IPS DF 6.9 (cell line): ENCODE measurements around the gene MED16.

Source experiments
- DNase-seq: peaks from one replicate; pipeline ENCODE4 v3.0.0-alpha.2; 2013; ENCODE audit warnings: low read depth, low spot score
- H3K27ac ChIP-seq: one replicate; pipeline ENCODE4 v1.5.1; 2013; ENCODE audit warnings: low read length, control low read depth
- H3K27me3 ChIP-seq: 2 replicates; pipeline ENCODE4 v1.6.1; 2013; ENCODE audit warnings: mild to moderate bottlenecking, low read length; ENCODE audit not compliant: control insufficient read depth, insufficient read depth
- H3K36me3 ChIP-seq: 2 replicates; pipeline ENCODE4 v1.6.1; 2013; ENCODE audit warnings: low read length; ENCODE audit not compliant: control insufficient read depth, insufficient read depth
- H3K4me1 ChIP-seq: 2 replicates; pipeline ENCODE4 v1.6.1; 2013; ENCODE audit warnings: low read length; ENCODE audit not compliant: control insufficient read depth, insufficient read depth
- H3K4me3 ChIP-seq: 2 replicates; pipeline ENCODE4 v1.5.1; 2013; ENCODE audit warnings: mild to moderate bottlenecking, low read length
- H3K9me3 ChIP-seq: 2 replicates; pipeline ENCODE4 v1.6.1; 2013; ENCODE audit warnings: low read length, inconsistent platforms; ENCODE audit not compliant: control insufficient read depth, insufficient read depth
- WGBS: extraction: QIAGEN DNeasy Blood & Tissue Kit; methylation state at CpG from one replicate; pipeline ENCODE4 v1.1.7; 2013; ENCODE audit warnings: mixed read lengths, missing lambda C conversion rate; ENCODE audit not compliant: insufficient read length, insufficient coverage; 5-methylcytosine and 5-hydroxymethylcytosine counted together

MED16 gene

DNA sequence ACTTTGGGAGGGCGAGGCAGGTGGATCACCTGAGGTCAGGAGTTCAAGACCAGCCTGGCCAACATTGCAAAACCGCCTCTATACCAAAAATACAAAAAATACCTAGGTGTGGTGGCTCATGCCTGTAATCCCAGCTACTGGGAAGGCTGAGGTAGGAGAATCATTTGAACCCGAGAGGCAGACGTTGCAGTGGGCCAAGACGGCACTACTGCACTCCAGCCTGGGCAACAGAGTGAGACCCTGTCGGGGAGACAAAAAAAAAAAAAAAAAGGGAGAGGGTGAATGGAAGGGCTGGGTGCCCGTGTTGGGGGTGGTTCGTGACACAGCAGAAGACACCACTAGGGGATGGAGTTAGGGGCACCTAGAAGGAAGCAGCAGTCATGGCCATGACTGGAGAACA, 22.7 kb downstream of the MED16 start:
- Histone ChIP-seq H3K4me1 (peaks cover 14% of the 10 kb centered on the region), H3K9me3 (no peaks in the 10 kb centered on the region), H3K27ac (no peak overlapping the region), H3K36me3 (peaks cover 21% of the 10 kb centered on the region; the same call in 1 of the 2 replicates), H3K4me3 (no peak overlapping the region), H3K27me3 (no peaks in the 10 kb centered on the region)
- DNase-seq, result no peak
- WGBS, result no CpG with 5 or more reads among the region's 8 CpGs

DNA sequence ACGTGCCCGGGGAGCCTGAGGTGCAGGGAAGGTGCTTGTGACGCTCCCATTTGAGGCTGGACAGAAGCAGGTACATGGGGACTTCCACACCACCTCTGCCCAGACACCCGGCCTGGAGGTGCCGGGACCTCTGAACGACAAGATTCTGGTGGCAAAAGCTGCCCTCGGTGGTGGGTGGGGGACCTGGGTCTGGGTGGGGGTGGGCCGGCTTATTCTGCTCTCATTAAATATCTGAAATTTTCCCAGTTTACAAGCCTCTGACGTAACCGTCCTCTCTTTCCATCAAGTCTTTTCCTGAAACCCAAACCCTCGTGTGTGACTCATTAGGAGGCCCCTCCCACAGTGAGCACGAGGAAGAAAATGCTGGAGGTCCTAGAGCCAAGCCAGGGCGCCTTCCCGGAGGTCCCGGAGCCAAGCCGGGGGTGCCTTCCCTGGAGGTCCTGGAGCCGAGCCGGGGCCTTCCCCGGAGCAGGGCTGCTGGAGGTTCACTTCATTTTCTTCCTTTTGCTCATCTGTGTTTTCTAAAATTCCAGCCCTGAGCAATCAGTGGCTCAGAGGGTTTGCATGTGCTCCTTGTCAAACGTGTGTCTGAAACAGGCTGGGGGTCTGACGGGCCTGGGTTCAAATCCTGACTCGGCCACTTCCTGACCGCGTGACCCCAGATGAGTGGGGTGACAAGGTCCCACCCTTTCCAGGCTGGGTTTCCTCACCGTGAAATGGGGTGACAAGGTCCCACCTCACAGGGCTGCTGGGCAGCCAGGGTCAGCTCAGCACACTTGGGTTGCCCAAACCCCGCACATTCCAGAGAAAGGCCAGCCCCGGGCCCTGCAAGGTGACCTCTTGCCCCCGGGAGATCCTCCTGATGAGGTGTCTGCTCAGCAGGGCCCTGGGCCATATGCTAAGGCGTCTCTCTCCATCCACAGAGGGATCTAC, 23.5 kb downstream of the MED16 start:
- Histone ChIP-seq H3K27me3 (no peaks in the 10 kb centered on the region), H3K4me3 (no peak overlapping the region), H3K9me3 (no peaks in the 10 kb centered on the region), H3K27ac (no peak overlapping the region), H3K4me1 (peaks cover 14% of the 10 kb centered on the region), H3K36me3 (peaks cover 18% of the 10 kb centered on the region; the same call in 1 of the 2 replicates)
- WGBS, result no CpG with 5 or more reads among the region's 29 CpGs
- DNase-seq, result no peak

DNA sequence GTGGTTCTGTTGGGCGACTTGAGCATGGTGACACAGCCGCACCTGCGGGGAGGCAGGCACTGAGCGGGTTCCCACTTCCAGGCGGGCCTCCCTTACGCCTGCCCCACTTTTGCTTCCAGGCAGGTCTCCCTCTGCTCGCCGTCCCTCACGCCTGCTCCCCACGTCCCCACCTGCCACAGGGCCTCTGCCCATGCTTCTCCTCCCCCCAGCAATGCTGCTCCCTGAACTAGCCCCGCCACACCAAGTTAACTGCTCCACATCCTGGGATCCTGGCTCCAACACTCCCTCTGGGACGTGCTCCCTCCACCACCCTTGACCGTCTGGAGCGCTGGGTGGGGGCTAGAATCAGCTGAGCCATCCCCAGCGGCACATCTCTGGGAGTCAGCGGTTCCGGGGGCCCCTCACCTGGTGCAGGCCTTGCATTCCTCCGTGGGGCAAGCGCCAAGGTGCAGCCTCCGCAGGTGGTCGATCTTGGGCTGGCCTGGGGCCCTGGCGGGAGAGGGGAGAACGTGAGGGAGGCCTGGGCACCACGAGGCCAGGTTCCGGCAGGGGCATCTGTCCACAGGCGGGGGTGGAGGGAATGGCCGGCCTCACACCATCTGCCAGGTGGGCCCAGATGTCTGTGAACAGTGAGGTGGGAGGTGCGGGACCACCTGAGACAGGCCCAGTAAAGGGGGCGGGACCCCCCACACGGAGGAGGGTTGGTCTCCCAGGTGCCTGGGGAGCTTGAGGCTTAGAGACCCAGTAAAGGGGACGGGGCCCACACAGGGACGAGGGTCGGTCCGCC, 24.3 kb downstream of the MED16 start:
- H3K27ac ChIP-seq, result no peak overlapping the region
- H3K9me3 ChIP-seq, result no peaks in the 10 kb centered on the region
- peaks cover 14% of the 10 kb centered on the region for H3K4me1 ChIP-seq
- peaks cover 18% of the 10 kb centered on the region; the same call in 1 of the 2 replicates for H3K36me3 ChIP-seq
- DNase-seq, result no peak
- no CpG with 5 or more reads among the region's 34 CpGs for WGBS
- H3K4me3 ChIP-seq, result no peak overlapping the region
- no peaks in the 10 kb centered on the region for H3K27me3 ChIP-seq

DNA sequence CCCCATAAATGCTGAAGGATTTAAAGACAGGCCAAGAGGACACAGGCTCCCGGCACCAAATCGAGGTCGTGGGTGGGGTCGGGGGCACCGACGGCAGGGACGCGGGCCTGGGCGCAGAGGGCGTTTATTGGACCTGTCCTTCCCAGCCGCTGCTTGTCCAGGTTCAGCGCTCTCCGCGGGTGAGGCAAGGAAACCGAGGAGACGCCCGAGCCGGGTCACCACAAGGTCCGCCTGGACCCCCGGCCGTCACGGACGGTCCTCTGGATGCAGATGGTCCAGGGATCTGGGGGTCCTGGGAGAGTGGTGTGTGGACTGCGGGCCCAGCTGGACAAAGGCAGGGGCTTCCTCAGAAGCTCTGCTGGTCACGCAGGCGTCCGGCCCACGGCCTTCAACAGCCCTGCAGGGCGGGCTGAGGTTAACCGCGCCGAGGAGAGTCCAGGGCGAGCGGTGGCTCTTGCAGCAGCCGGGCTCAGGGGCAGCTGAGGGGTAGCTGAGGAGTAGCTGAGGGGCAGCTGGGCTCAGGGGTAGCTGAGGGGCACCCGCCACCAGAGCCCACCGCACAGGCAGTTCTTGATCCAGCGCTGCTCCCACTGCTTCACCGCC, 25.0 kb downstream of the MED16 start:
- Histone ChIP-seq H3K27me3 (no peaks in the 10 kb centered on the region), H3K36me3 (peaks cover 15% of the 10 kb centered on the region; the same call in 1 of the 2 replicates), H3K27ac (no peak overlapping the region), H3K4me1 (peaks cover 10% of the 10 kb centered on the region), H3K4me3 (no peak overlapping the region), H3K9me3 (no peaks in the 10 kb centered on the region)
- WGBS, result no CpG with 5 or more reads among the region's 39 CpGs
- no peak for DNase-seq

DNA sequence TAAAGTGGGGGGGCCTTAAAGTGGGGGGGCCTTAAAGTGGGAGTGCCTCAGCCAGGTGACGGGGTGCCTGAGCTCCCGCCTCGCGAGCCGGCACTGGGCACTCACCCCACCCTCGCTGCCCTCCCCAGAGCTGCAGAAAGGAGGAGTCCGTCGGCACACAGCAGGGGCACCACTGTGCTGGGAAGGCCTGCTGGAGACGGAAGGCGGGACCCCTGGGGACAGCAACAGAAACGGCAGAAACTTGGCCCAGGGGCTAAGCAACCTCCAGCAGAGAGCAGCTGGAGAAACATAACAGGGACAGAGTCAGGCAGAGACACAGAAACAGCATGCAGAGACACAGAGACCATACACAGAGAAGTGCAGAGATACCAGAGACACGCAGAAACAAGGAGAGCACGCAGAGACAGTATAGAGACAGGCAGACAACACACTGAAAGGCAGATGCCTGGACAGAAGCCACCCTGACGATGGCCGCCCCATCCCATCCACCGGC, 25.6 kb downstream of the MED16 start:
- no peak overlapping the region for H3K27ac ChIP-seq
- H3K4me1 ChIP-seq, result peaks cover 10% of the 10 kb centered on the region
- no CpG with 5 or more reads among the region's 16 CpGs for WGBS
- H3K9me3 ChIP-seq, result no peaks in the 10 kb centered on the region
- H3K27me3 ChIP-seq, result no peaks in the 10 kb centered on the region
- no peak overlapping the region for H3K4me3 ChIP-seq
- DNase-seq, result no peak
- peaks cover 15% of the 10 kb centered on the region; the same call in 1 of the 2 replicates for H3K36me3 ChIP-seq

DNA sequence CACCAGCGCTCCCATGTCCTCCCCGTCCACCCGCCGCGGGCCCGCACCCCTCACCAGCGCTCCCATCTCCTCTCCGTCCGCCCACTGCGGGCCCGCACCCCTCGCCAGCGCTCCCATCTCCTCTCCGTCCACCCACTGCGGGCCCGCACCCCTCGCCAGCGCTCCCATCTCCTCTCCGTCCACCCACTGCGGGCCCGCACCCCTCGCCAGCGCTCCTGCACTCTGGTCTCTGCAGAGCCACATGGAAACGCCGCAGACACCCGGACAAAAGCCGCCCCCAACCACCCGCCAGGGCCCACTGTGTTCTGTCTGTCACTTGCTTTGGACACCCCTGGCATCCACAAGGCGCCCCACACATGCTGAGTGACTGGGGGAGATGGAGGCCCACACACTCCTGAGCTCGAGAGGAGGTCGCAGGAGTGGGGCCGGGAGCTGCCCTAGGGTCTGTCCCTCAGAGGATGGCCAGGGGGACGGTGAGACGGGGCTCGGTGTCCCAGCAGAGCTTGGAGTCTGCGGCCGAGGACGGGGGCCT, 26.2 kb downstream of the MED16 start:
- Histone ChIP-seq H3K27ac (no peak overlapping the region), H3K9me3 (no peaks in the 10 kb centered on the region), H3K4me3 (no peak overlapping the region), H3K4me1 (peaks cover 6% of the 10 kb centered on the region), H3K27me3 (no peaks in the 10 kb centered on the region), H3K36me3 (peaks cover 15% of the 10 kb centered on the region; the same call in 1 of the 2 replicates)
- WGBS, result no CpG with 5 or more reads among the region's 38 CpGs
- no peak for DNase-seq

DNA sequence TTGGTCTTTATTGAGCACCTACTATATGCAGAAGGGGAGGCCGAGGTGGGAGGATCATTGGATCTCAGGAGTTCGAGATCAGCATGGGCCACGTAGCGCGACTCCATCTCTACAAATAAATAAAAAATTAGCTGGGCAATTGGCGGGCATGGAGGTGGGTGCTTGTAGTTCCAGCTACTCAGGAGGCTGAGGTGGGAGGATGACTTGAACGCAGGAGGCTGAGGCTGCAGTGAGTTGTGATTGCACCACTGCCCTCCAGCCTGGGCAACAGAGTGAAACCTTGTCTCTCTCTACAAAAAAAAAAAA, 29.7 kb downstream of the MED16 start:
- Histone ChIP-seq H3K36me3 (peaks cover 5% of the 10 kb centered on the region; the same call in 1 of the 2 replicates), H3K4me1 (peaks cover 9% of the 10 kb centered on the region), H3K9me3 (no peaks in the 10 kb centered on the region), H3K27me3 (no peaks in the 10 kb centered on the region; the same call in 1 of the 2 replicates), H3K27ac (no peak overlapping the region), H3K4me3 (no peak overlapping the region; the same call in 1 of the 2 replicates)
- WGBS, result no CpG with 5 or more reads among the region's 7 CpGs
- no peak for DNase-seq

DNA sequence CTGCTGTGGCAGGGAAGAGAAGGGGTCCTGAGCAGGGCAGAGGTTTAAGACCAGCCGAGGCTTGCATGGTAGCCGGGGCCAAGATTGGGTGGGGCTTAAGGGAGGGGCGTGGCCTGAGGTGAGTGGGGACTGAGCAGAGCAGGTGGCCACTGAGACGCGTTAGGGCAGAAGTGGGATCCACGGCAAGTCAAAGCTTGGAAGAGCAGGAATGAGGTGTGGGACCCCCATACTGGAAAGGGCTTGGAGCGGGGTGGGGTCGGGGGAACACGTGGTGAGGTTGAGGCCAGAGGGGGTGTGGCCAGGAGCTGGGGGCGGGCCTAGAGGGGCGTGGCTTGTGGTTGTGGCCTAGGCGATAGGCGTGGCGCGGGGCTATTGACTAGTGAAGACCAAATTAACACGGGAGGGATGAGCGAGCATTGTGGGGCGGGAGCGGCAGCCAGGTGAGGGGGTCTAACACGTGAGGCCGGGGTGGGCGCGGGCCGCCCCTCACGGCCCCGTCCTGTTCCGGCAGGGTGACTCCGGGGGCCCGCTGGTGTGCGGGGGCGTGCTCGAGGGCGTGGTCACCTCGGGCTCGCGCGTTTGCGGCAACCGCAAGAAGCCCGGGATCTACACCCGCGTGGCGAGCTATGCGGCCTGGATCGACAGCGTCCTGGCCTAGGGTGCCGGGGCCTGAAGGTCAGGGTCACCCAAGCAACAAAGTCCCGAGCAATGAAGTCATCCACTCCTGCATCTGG, 30.2 kb downstream of the MED16 start:
- no peaks in the 10 kb centered on the region; the same call in 1 of the 2 replicates for H3K27me3 ChIP-seq
- H3K9me3 ChIP-seq, result no peaks in the 10 kb centered on the region
- H3K36me3 ChIP-seq, result no peaks in the 10 kb centered on the region
- H3K4me1 ChIP-seq, result peaks cover 9% of the 10 kb centered on the region
- peak overlapping the region; percentile 37; the same call in 1 of the 2 replicates for H3K4me3 ChIP-seq
- no peak overlapping the region for H3K27ac ChIP-seq
- no CpG with 5 or more reads among the region's 48 CpGs for WGBS
- peak; percentile 52 for DNase-seq

DNA sequence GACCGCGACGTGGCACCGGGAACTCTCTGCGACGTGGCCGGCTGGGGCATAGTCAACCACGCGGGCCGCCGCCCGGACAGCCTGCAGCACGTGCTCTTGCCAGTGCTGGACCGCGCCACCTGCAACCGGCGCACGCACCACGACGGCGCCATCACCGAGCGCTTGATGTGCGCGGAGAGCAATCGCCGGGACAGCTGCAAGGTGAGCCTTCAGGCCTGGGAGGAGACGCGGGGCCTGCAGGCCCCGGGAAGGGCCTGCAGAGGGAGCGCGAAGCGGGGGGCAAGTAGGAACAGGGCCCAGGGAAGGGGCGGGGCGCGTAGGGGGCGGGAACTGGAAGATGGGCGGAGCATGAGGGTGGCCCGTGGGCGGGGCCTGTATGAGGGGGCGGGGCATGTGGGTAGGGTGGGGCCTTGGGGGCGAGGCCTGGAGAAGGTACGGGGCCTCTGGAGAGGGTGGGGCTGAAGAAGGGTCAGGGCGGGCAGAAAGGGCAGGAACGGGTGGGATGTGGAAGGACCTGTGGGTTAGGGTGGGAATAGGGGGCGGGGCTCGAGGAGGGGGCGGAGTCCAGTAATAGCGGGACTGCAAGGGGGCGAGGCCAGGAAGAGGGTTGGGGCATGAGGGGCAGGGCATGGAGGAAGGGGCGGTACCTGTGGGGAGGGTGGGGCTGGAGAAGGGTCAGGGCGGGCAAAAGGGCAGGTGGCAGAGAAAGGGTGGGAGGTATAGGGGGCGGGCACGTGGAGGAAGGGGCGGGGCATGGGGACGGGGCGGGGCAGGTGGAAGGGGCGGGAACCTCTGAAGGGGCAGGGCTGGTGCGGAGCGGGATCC, 31.0 kb downstream of the MED16 start:
- no CpG with 5 or more reads among the region's 60 CpGs for WGBS
- Histone ChIP-seq H3K36me3 (no peaks in the 10 kb centered on the region), H3K27ac (no peak overlapping the region), H3K27me3 (no peaks in the 10 kb centered on the region; the same call in 1 of the 2 replicates), H3K9me3 (no peaks in the 10 kb centered on the region), H3K4me1 (peaks cover 8% of the 10 kb centered on the region), H3K4me3 (peak overlapping the region; percentile 37; the same call in 1 of the 2 replicates)
- DNase-seq, result peak; percentile 77
